ENCODE results near the gene SIGLEC11.

- no peak for TF ChIP-seq CTCF (IDR thresholded peaks at IDR 0.05)
- TF ChIP-seq POLR2A (IDR thresholded peaks at IDR 0.05): no peak
Observed at GRCh38 chr19:50002386-50002960, 41.5 kb upstream of the SIGLEC11 start.

Measured in heart left ventricle (tissue), 13 donors.